ENCODE data around the gene CREB3L2. TPM values are rescaled to one million over a fixed set of nuclear protein-coding genes. Genes with fewer than 3 reads are reported as not detected.

Gene CREB3L2
- total and polyA plus RNA-seq, 2 of the 13 experiments (the other 11 are each of a cell fraction or from before 2014, with no cell fraction given) = 22.1 to 41.1 TPM

DNA sequence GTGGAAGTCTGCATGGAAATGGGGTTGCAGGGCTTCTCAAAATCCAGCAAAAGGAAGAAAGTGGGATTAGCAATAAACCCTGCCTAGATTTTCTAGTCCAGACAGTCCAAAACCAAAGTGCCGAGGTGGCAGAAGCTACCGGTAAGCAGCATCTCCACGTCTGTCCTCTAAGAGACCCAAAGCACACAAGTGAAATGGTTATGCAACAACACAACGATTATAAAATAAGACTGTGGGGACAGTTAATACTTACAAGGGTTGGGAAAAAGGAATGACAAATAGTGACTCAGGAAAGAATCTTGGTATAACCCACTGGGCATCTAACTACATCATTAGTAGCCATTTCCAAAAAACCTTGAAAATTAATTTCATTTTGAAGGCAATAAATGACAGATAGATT, 24.7 kb downstream of the CREB3L2 start:
- FAIRE-seq (no peak), DNase-seq (ENCODE audit: low spot score) (no peak), ATAC-seq (no peak)
- no TSS peak for BruUV-seq (replicated peaks)
- H3K4me1 ChIP-seq (ENCODE audit: insufficient read depth, low read length) = peaks cover 100% of the 10 kb centered on the region
- no peak overlapping the region for H3K4me2 ChIP-seq (ENCODE audit: low read depth, low read length)
- H3K9ac ChIP-seq (ENCODE audit: insufficient read depth, low read depth, low read length) = no peak overlapping the region
- TF ChIP-seq MAFK (conservative IDR thresholded peaks at IDR 0.05 in 1 of 2, IDR thresholded peaks at IDR 0.05 in 1 of 2; ENCODE audit: low read length in 2 of 2) (peak; percentile 16 to 39; a peak in 1 of 4 replicates), ZNF747 (CRISPR knock-in tag; IDR thresholded peaks at IDR 0.05; ENCODE audit: borderline replicate concordance) (no peak)
- in situ Hi-C loops (cut with HindIII; ENCODE audit: extremely low pct_ligation_motif_present, low pct_unique_long_range_greater_than_20kb) (no loop called here), intact Hi-C loops (cut with micrococcal nuclease; ENCODE audit: unreplicated experiment) (no loop called here)
- 94% methylated on average over 4 of the region's 4 CpGs for WGBS (ENCODE audit: low lambda C conversion rate)
- peaks cover 7 to 45% of the 10 kb centered on the region in 2 experiments for H3K36me3 ChIP-seq (replicated peaks in 1 of 2; ENCODE audit: control insufficient read depth in 1 of 2, insufficient read depth in 2 of 2, low read length in 2 of 2)
- H3K79me2 ChIP-seq (ENCODE audit: insufficient read depth, low read length) = peaks cover 97% of the 10 kb centered on the region
- no peak overlapping the region for H2AFZ ChIP-seq (ENCODE audit: low read length)
- peaks cover 16% of the 10 kb centered on the region; the same call in 1 of the 2 replicates for H4K20me1 ChIP-seq (ENCODE audit: insufficient read depth, low read length)
- ChIA-PET CTCF (ENCODE audit: low intra/inter-chr PET ratio, low total read pairs) (no interaction called here), POLR2A (no interaction called here)
- H3K27me3 ChIP-seq (ENCODE audit: control insufficient read depth in 1 of 2, insufficient read depth in 2 of 2, low read length in 2 of 2) = no peaks in the 10 kb centered on the region
- H3K4me3 ChIP-seq (replicated peaks in 1 of 3; ENCODE audit: insufficient read depth in 1 of 3, low read depth in 2 of 3, low read length in 3 of 3) = no peak overlapping the region
- no peak overlapping the region for H3K27ac ChIP-seq (ENCODE audit: extremely low read length, insufficient read depth, low read length)
- no peaks in the 10 kb centered on the region for H3K9me3 ChIP-seq (ENCODE audit: low read length)

DNA sequence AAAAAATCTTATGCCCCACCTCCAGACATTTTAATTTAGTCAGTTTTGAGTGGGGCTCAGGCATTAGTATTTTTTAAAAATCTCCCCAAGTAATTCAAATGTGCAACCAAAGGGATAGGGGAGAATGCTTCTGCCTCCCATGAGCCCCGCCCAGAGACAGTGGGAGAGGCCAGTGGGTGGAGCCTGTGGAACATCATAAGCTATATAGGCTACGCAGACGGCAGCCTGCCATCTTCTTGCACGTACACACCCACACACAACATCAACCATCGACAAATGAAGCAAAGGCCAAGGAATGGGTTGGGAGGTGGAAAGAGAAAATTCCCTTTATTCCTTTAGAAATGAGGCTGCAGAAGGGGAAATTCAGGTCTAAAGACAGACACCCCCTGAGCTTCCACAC, 25.2 kb downstream of the CREB3L2 start:
- H3K4me2 ChIP-seq (ENCODE audit: low read depth, low read length) = no peak overlapping the region
- H3K9ac ChIP-seq (ENCODE audit: insufficient read depth, low read depth, low read length) = no peak overlapping the region
- no peaks in the 10 kb centered on the region for H3K9me3 ChIP-seq (ENCODE audit: low read length)
- ATAC-seq (no peak), DNase-seq (ENCODE audit: low spot score) (no peak), FAIRE-seq (no peak)
- TF ChIP-seq ZFP36L1 (CRISPR knock-in tag; IDR thresholded peaks at IDR 0.05) (no peak), ZNF331 (CRISPR knock-in tag; IDR thresholded peaks at IDR 0.05) (no peak), PCBP1 (IDR thresholded peaks at IDR 0.05; ENCODE audit: borderline replicate concordance, low read depth, low read length) (no peak), MAZ (IDR thresholded peaks at IDR 0.05; ENCODE audit: borderline replicate concordance, low read depth, low read length) (no peak), MAZ (CRISPR knock-in tag; IDR thresholded peaks at IDR 0.05; ENCODE audit: low read depth) (no peak), RFXAP (CRISPR knock-in tag; IDR thresholded peaks at IDR 0.05; ENCODE audit: borderline replicate concordance) (no peak), MTF1 (CRISPR knock-in tag; IDR thresholded peaks at IDR 0.05) (no peak)
- TF ChIP-seq, protein P1, sequence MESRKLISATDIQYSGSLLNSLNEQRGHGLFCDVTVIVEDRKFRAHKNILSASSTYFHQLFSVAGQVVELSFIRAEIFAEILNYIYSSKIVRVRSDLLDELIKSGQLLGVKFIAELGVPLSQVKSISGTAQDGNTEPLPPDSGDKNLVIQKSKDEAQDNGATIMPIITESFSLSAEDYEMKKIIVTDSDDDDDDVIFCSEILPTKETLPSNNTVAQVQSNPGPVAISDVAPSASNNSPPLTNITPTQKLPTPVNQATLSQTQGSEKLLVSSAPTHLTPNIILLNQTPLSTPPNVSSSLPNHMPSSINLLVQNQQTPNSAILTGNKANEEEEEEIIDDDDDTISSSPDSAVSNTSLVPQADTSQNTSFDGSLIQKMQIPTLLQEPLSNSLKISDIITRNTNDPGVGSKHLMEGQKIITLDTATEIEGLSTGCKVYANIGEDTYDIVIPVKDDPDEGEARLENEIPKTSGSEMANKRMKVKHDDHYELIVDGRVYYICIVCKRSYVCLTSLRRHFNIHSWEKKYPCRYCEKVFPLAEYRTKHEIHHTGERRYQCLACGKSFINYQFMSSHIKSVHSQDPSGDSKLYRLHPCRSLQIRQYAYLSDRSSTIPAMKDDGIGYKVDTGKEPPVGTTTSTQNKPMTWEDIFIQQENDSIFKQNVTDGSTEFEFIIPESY (CRISPR knock-in tag; IDR thresholded peaks at IDR 0.05) = no peak
- TF ChIP-seq, protein P2, sequence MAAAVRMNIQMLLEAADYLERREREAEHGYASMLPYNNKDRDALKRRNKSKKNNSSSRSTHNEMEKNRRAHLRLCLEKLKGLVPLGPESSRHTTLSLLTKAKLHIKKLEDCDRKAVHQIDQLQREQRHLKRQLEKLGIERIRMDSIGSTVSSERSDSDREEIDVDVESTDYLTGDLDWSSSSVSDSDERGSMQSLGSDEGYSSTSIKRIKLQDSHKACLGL (CRISPR knock-in tag; IDR thresholded peaks at IDR 0.05) = no peak
- H3K36me3 ChIP-seq (replicated peaks in 1 of 2; ENCODE audit: control insufficient read depth in 1 of 2, insufficient read depth in 2 of 2, low read length in 2 of 2) = peaks cover 7 to 40% of the 10 kb centered on the region in 2 experiments
- BruUV-seq (replicated peaks) = no TSS peak
- WGBS (ENCODE audit: low lambda C conversion rate) = 77% methylated on average over 5 of the region's 5 CpGs
- in situ Hi-C loops (cut with HindIII; ENCODE audit: extremely low pct_ligation_motif_present, low pct_unique_long_range_greater_than_20kb) = no loop called here
- ChIA-PET CTCF (ENCODE audit: low intra/inter-chr PET ratio, low total read pairs) (no interaction called here), POLR2A (no interaction called here)
- intact Hi-C loops (cut with micrococcal nuclease; ENCODE audit: unreplicated experiment) = no loop called here
- H3K27ac ChIP-seq (ENCODE audit: extremely low read length, insufficient read depth, low read length) = no peak overlapping the region
- H3K4me3 ChIP-seq (replicated peaks in 1 of 3; ENCODE audit: insufficient read depth in 1 of 3, low read depth in 2 of 3, low read length in 3 of 3) = no peak overlapping the region
- no peak overlapping the region for H2AFZ ChIP-seq (ENCODE audit: low read length)
- peaks cover 100% of the 10 kb centered on the region for H3K4me1 ChIP-seq (ENCODE audit: insufficient read depth, low read length)
- peaks cover 16% of the 10 kb centered on the region; the same call in 1 of the 2 replicates for H4K20me1 ChIP-seq (ENCODE audit: insufficient read depth, low read length)
- peaks cover 97% of the 10 kb centered on the region for H3K79me2 ChIP-seq (ENCODE audit: insufficient read depth, low read length)
- H3K27me3 ChIP-seq (ENCODE audit: control insufficient read depth in 1 of 2, insufficient read depth in 2 of 2, low read length in 2 of 2) = no peaks in the 10 kb centered on the region
